ENCODE measurements around the gene HIRA. TPM values are rescaled to one million over a fixed set of nuclear protein-coding genes. Genes with fewer than 3 reads are reported as not detected.

Gene HIRA
- total RNA-seq, 2 donors from 2014 or later: 15.3 to 21.8 TPM

DNA sequence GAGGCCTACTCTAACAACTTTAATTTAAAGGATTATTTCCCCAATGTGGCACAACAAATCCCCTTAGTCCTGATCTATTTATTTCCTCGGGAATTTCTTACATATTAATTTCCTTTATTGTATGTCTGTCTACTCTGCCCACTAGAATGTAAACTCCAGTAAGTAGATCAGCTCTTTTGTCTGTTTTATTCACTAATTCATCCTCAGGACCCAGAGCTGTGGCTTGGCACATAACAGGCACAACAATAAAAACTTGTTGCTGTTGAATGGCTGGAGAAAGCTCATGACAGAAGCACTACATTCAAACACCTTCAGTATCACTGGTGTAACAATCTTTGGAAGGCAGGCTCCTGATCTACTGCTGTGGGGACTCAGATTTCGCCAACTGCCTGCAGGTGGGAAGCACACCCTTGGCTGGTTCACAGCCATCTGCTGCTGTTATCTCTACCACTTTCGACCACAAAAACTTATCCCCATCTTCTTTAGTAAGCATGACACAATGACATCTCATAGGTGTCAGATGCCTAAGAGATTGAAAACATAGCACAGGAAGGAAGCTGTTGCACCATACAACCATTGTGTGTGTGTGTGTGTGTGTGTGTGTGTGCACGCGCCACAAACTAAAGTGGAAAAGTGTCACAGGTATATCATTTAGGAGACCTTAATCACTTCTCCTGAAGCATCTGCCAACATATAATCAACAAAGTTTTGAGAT, 11.9 kb downstream of the HIRA start:
- DNase-seq (ENCODE audit: low spot score): no peak
- Histone ChIP-seq H3K36me3 (no peaks in the 10 kb centered on the region), H3K27ac (no peak overlapping the region), H3K9me3 (no peaks in the 10 kb centered on the region), H3K4me3 (no peak overlapping the region), H3K4me1 (replicated peaks) (no peaks in the 10 kb centered on the region), H3K27me3 (replicated peaks; ENCODE audit: insufficient read depth) (no peaks in the 10 kb centered on the region)
- no peak for TF ChIP-seq POLR2A (IDR thresholded peaks at IDR 0.05)
- TF ChIP-seq POLR2AphosphoS5 (IDR thresholded peaks at IDR 0.05): no peak
- TF ChIP-seq, protein P1, sequence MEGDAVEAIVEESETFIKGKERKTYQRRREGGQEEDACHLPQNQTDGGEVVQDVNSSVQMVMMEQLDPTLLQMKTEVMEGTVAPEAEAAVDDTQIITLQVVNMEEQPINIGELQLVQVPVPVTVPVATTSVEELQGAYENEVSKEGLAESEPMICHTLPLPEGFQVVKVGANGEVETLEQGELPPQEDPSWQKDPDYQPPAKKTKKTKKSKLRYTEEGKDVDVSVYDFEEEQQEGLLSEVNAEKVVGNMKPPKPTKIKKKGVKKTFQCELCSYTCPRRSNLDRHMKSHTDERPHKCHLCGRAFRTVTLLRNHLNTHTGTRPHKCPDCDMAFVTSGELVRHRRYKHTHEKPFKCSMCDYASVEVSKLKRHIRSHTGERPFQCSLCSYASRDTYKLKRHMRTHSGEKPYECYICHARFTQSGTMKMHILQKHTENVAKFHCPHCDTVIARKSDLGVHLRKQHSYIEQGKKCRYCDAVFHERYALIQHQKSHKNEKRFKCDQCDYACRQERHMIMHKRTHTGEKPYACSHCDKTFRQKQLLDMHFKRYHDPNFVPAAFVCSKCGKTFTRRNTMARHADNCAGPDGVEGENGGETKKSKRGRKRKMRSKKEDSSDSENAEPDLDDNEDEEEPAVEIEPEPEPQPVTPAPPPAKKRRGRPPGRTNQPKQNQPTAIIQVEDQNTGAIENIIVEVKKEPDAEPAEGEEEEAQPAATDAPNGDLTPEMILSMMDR (IDR thresholded peaks at IDR 0.05): no peak
- intact Hi-C loops (cut with DNase I): no loop called here
- 81% methylated on average over 5 of the region's 5 CpGs for WGBS

DNA sequence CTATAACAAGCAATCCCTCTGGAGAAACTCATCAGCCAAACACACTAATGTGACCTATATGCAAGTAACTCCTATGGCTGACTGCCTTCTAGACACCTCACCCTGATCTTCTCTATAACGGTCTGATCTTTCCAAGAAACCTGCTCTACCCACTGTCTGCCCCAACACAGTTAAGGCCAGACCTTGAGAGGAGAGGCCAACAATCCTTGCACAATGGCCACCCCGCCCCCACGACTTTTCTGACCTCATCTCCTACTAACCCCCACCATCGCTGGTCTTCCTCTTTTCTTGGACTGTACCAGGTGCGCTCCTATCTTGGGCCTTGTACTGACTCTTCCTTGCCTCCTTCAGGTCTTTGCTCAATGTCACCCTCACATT, 12.5 kb downstream of the HIRA start:
- H3K27ac ChIP-seq: no peak overlapping the region
- H3K9me3 ChIP-seq: no peaks in the 10 kb centered on the region
- intact Hi-C loops (cut with DNase I): no loop called here
- H3K36me3 ChIP-seq: no peaks in the 10 kb centered on the region
- WGBS: 83% methylated on average over 5 of the region's 5 CpGs
- no peaks in the 10 kb centered on the region for H3K4me1 ChIP-seq (replicated peaks)
- TF ChIP-seq POLR2AphosphoS5 (IDR thresholded peaks at IDR 0.05) (no peak), POLR2A (IDR thresholded peaks at IDR 0.05) (no peak)
- TF ChIP-seq, protein P1 (IDR thresholded peaks at IDR 0.05): no peak
- H3K27me3 ChIP-seq (replicated peaks; ENCODE audit: insufficient read depth): no peaks in the 10 kb centered on the region
- DNase-seq (ENCODE audit: low spot score): no peak
- H3K4me3 ChIP-seq: no peak overlapping the region

DNA sequence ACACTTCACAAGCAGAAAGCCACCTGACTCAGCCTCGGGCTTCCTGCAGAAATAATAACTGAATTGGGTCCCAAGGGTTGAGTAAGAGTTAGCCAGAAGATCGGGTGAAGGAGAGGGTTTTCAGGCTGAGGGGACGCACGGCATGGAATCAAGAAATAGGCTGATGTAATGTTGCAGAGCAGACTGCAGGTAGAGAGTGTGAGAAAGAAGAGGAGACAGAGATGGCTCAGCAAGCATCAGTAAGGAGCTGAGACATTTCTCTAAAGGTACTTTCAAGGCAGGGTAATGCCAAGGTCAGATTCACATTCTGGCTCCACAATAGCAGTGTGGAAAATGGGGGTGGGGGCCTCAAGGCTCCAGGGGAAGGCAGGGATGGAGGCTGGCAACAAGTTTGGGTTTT, 18.6 kb downstream of the HIRA start:
- Histone ChIP-seq H3K27ac (no peak overlapping the region), H3K27me3 (replicated peaks; ENCODE audit: insufficient read depth) (no peaks in the 10 kb centered on the region), H3K36me3 (no peaks in the 10 kb centered on the region), H3K4me3 (no peak overlapping the region), H3K4me1 (replicated peaks) (peaks cover 9% of the 10 kb centered on the region), H3K9me3 (no peaks in the 10 kb centered on the region)
- WGBS: 91% methylated on average over 4 of the region's 4 CpGs
- no peak for TF ChIP-seq POLR2A (IDR thresholded peaks at IDR 0.05)
- TF ChIP-seq, protein P1 (IDR thresholded peaks at IDR 0.05): no peak
- intact Hi-C loops (cut with DNase I): no loop called here
- DNase-seq (ENCODE audit: low spot score): no peak

DNA sequence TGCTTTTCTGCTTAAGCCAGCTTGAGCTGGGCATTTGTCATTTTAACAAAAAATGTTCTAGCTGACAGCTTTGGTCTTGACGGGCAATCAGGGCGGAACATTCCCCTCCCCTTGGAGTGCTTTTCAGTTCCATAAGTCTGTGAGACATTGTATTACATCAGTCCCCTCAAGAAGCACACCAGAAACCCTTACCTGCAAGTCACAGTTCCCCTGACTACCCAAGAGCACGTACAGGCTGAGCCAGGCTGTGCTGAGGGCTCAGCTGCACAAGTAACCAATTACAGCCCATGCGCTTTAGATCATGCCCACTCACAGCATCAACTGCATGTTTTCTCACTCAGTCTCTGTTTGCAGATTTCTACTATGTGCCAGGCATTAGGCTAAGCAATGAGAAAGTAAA, 19.1 kb downstream of the HIRA start:
- TF ChIP-seq POLR2AphosphoS5 (IDR thresholded peaks at IDR 0.05) (no peak), POLR2A (IDR thresholded peaks at IDR 0.05) (no peak)
- TF ChIP-seq, protein P1 (IDR thresholded peaks at IDR 0.05): no peak
- Histone ChIP-seq H3K4me3 (no peak overlapping the region), H3K36me3 (no peaks in the 10 kb centered on the region), H3K9me3 (no peaks in the 10 kb centered on the region), H3K27me3 (replicated peaks; ENCODE audit: insufficient read depth) (no peaks in the 10 kb centered on the region), H3K27ac (no peak overlapping the region), H3K4me1 (replicated peaks) (peaks cover 9% of the 10 kb centered on the region)
- WGBS: 86% methylated on average over 4 of the region's 4 CpGs
- DNase-seq (ENCODE audit: low spot score): no peak
- intact Hi-C loops (cut with DNase I): no loop called here

DNA sequence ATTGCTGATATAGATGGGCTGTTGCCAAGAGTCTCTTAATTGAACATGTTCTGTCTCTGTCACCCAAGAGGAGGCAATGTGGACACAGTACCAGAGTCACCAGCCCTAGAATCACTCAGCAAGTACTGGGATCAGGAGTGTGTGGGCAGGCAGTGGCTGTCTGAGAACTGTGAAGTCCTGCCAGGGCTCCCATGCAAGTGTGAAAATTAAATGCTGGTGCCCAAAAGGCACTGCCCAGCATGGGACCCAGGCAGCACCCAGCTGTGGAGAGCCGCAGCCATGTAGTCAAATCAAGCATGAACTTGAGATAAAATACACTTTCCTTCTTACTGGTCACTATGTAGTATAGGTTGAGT, 19.9 kb downstream of the HIRA start:
- Histone ChIP-seq H3K4me1 (replicated peaks) (peaks cover 9% of the 10 kb centered on the region), H3K9me3 (no peaks in the 10 kb centered on the region), H3K4me3 (no peak overlapping the region), H3K27ac (no peak overlapping the region), H3K36me3 (no peaks in the 10 kb centered on the region), H3K27me3 (replicated peaks; ENCODE audit: insufficient read depth) (no peaks in the 10 kb centered on the region)
- TF ChIP-seq, protein P1 (IDR thresholded peaks at IDR 0.05): no peak
- intact Hi-C loops (cut with DNase I): no loop called here
- no peak for DNase-seq (ENCODE audit: low spot score)
- WGBS: 100% methylated on average over 1 of the region's 1 CpG

Measured in prostate gland (tissue), 2 donors.